Measurements from ENCODE around the gene CAPN1. TPM values are rescaled to one million over a fixed set of nuclear protein-coding genes. Genes with fewer than 3 reads are reported as not detected.

Gene CAPN1
- total and polyA plus RNA-seq, 9 of the 15 experiments (the other 6 are each of a cell fraction or from before 2014, with no cell fraction given): 3.5 to 199 (median 61.6) TPM

DNA sequence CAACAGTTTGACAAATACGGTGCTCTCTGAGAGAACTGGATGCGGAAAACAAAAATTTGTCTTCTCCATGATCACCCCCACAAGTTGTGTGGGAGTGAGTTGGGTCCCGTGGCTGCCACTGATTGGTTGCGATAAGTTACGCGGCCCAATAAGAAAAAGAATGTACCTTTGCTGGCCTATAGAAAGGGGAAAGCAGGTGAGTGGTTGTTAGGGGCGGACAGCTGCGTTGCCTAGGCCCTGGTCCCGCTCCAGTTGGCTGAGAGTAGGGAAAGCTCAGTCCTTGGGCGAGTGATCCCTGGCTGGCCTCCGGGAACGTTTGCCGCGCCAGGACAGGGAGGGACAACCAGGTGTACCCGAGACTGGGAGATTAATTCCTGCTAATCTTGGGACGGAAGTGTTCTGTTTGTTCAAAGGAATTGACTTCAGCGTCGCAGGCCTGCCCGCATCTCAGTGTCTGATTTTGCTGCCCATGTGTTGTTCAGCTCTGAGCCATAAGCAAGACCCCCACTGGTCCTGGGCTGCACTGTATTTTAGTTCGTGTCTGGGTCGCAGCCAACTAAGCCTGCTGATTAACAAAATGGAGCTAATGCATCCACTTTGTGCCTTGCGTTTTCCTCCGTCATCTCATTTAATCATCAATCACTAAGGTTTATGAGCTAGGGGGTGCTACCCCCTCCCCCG, 46.6 kb upstream of the CAPN1 start (continued):
- TF ChIP-seq KDM5B (IDR thresholded peaks at IDR 0.05; ENCODE audit: insufficient replicate concordance, low read depth, low read length): peak; percentile 77
- TF ChIP-seq, protein P1, sequence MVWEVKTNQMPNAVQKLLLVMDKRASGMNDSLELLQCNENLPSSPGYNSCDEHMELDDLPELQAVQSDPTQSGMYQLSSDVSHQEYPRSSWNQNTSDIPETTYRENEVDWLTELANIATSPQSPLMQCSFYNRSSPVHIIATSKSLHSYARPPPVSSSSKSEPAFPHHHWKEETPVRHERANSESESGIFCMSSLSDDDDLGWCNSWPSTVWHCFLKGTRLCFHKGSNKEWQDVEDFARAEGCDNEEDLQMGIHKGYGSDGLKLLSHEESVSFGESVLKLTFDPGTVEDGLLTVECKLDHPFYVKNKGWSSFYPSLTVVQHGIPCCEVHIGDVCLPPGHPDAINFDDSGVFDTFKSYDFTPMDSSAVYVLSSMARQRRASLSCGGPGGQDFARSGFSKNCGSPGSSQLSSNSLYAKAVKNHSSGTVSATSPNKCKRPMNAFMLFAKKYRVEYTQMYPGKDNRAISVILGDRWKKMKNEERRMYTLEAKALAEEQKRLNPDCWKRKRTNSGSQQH (CRISPR knock-in tag; IDR thresholded peaks at IDR 0.05): no peak
- TF ChIP-seq ZNF77 (CRISPR knock-in tag; IDR thresholded peaks at IDR 0.05): no peak
- no peak for TF ChIP-seq RFX7 (CRISPR knock-in tag; IDR thresholded peaks at IDR 0.05)
- no peak for TF ChIP-seq ZFP1 (CRISPR knock-in tag; IDR thresholded peaks at IDR 0.05)
- no peak for TF ChIP-seq ZSCAN32 (CRISPR knock-in tag; IDR thresholded peaks at IDR 0.05)
- TF ChIP-seq SNAPC5 (CRISPR knock-in tag; IDR thresholded peaks at IDR 0.05): no peak
- no peak for TF ChIP-seq PHF20 (IDR thresholded peaks at IDR 0.05; ENCODE audit: partially characterized antibody)
- TF ChIP-seq, protein P2, sequence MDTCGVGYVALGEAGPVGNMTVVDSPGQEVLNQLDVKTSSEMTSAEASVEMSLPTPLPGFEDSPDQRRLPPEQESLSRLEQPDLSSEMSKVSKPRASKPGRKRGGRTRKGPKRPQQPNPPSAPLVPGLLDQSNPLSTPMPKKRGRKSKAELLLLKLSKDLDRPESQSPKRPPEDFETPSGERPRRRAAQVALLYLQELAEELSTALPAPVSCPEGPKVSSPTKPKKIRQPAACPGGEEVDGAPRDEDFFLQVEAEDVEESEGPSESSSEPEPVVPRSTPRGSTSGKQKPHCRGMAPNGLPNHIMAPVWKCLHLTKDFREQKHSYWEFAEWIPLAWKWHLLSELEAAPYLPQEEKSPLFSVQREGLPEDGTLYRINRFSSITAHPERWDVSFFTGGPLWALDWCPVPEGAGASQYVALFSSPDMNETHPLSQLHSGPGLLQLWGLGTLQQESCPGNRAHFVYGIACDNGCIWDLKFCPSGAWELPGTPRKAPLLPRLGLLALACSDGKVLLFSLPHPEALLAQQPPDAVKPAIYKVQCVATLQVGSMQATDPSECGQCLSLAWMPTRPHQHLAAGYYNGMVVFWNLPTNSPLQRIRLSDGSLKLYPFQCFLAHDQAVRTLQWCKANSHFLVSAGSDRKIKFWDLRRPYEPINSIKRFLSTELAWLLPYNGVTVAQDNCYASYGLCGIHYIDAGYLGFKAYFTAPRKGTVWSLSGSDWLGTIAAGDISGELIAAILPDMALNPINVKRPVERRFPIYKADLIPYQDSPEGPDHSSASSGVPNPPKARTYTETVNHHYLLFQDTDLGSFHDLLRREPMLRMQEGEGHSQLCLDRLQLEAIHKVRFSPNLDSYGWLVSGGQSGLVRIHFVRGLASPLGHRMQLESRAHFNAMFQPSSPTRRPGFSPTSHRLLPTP (IDR thresholded peaks at IDR 0.05; ENCODE audit: borderline replicate concordance, extremely low read depth, insufficient read length): no peak
- no peak for TF ChIP-seq MCM7 (IDR thresholded peaks at IDR 0.05)
- TF ChIP-seq ZNF41 (CRISPR knock-in tag; conservative IDR thresholded peaks at IDR 0.05): no peak
- TF ChIP-seq FOXM1 (IDR thresholded peaks at IDR 0.05; ENCODE audit: low read depth): peak; percentile 83; the same call in 1 of the 2 replicates
- no peak for TF ChIP-seq FOXM1 (CRISPR knock-in tag; IDR thresholded peaks at IDR 0.05; ENCODE audit: low read depth)
- no peak; the same call in none of the 2 replicates for TF ChIP-seq CREB1 (IDR thresholded peaks at IDR 0.05)
- TF ChIP-seq CREB1 (CRISPR knock-in tag; IDR thresholded peaks at IDR 0.05): no peak

Data from K562 (cell line).